Endodermal cell (in vitro differentiated cells): ENCODE measurements around the gene INPP4B. TPM values are rescaled to one million over a fixed set of nuclear protein-coding genes. Genes with fewer than 3 reads are reported as not detected.

Experiments used
- DNase-seq: peaks from one replicate; pipeline ENCODE4 v3.0.0-alpha.2; 2017
- H3K27ac ChIP-seq: 2 replicates; pipeline ENCODE4 v1.5.1; 2013; ENCODE audit warnings: mild to moderate bottlenecking, low read depth, low read length, moderate library complexity
- H3K27me3 ChIP-seq: 2 replicates; pipeline ENCODE4 v1.6.1; 2013; ENCODE audit warnings: mild to moderate bottlenecking, low read length, moderate library complexity; ENCODE audit not compliant: insufficient read depth, control insufficient read depth, poor library complexity, severe bottlenecking
- H3K36me3 ChIP-seq: 2 replicates; pipeline ENCODE4 v1.7.0; 2013; ENCODE audit warnings: mild to moderate bottlenecking, low read length, moderate library complexity; ENCODE audit not compliant: control insufficient read depth, insufficient read depth
- H3K4me1 ChIP-seq: one replicate; pipeline ENCODE4 v1.7.0; 2013; ENCODE audit warnings: low read length; ENCODE audit not compliant: control insufficient read depth, insufficient read depth
- H3K4me3 ChIP-seq: 2 replicates; pipeline ENCODE4 v1.5.1; 2013; ENCODE audit warnings: mild to moderate bottlenecking, low read length, moderate library complexity
- H3K9ac ChIP-seq: 2 replicates; pipeline ENCODE4 v1.6.1; 2013; ENCODE audit warnings: mild to moderate bottlenecking, low read length, moderate library complexity; ENCODE audit not compliant: poor library complexity, severe bottlenecking; ENCODE audit errors: extremely low read depth
- H3K9me3 ChIP-seq: 2 replicates; pipeline ENCODE4 v1.6.1; 2013; ENCODE audit warnings: mild to moderate bottlenecking, low read length, moderate library complexity; ENCODE audit not compliant: control insufficient read depth
- H3K27ac Mint-ChIP-seq: 2 replicates; pipeline ENCODE4 v1.8.0; 2020; ENCODE audit warnings: mixed read lengths
- H3K27me3 Mint-ChIP-seq: 2 replicates; pipeline ENCODE4 v1.8.0; 2021; ENCODE audit warnings: mild to moderate bottlenecking, mixed read lengths; ENCODE audit not compliant: insufficient read depth
- H3K36me3 Mint-ChIP-seq: 2 replicates; pipeline ENCODE4 v1.8.0; 2020; ENCODE audit warnings: low read depth, mixed read lengths
- H3K4me1 Mint-ChIP-seq: 2 replicates; pipeline ENCODE4 v1.8.0; 2020; ENCODE audit warnings: mixed read lengths
- H3K4me3 Mint-ChIP-seq: 2 replicates; pipeline ENCODE4 v1.8.0; 2020; ENCODE audit warnings: mild to moderate bottlenecking, moderate library complexity, mixed read lengths
- H3K9me3 Mint-ChIP-seq: 2 replicates; pipeline ENCODE4 v1.8.0; 2020; ENCODE audit warnings: mild to moderate bottlenecking, mixed read lengths
- CTCF ChIP-seq: fragments of 200-600 bp; sonication (generic); conservative IDR thresholded peaks from 2 replicates; pipeline ENCODE4 v1.5.0; 2021; ENCODE audit warnings: antibody characterized with exemption, mild to moderate bottlenecking
- WGBS, 2 experiments: methylation state at CpG; one replicate each; pipeline versions ENCODE4 v1.1.5 to v1.1.7; 2013; ENCODE audit warnings: missing lambda C conversion rate in 2 of 2, mixed read lengths in 1 of 2; ENCODE audit not compliant: insufficient coverage in 1 of 2, insufficient read length in 1 of 2; 5-methylcytosine and 5-hydroxymethylcytosine counted together
- total RNA-seq, 2 donors: library from RNA; stranded (reverse); fragmentation: NEBNext Ultra II Directional in 1 of 2; extraction: Animal tissue kit (Norgen Biotek cat#: 25700) in 1 of 2; gene quantifications; 2 replicates in 1 of 2; 3 replicates in 1 of 2; pipeline ENCODE4 v1.2.1, GENCODE V29; 2021

INPP4B gene
- total RNA-seq, 2 donors from 2014 or later: 0.64 to 0.66 TPM

- Mint-ChIP-seq H3K36me3 (no peaks in the 10 kb centered on the region), H3K27ac (no peak overlapping the region), H3K4me3 (no peak overlapping the region), H3K4me1 (peaks cover 5% of the 10 kb centered on the region), H3K9me3 (peaks cover 6% of the 10 kb centered on the region), H3K27me3 (no peaks in the 10 kb centered on the region)
- Histone ChIP-seq H3K9ac (no peak overlapping the region), H3K4me1 (no peaks in the 10 kb centered on the region), H3K4me3 (no peak overlapping the region), H3K27ac (no peak overlapping the region), H3K9me3 (peaks cover 12% of the 10 kb centered on the region), H3K36me3 (no peaks in the 10 kb centered on the region), H3K27me3 (no peaks in the 10 kb centered on the region)
- no peak for TF ChIP-seq CTCF
- DNase-seq: no peak
- WGBS, 2 experiments: 90 to 100% methylated on average over 3 to 4 of the region's 4 CpGs
Measured at GRCh38 chr4:142331132-142331531, 515.0 kb downstream of the INPP4B start.

- Mint-ChIP-seq H3K4me1 (peaks cover 3% of the 10 kb centered on the region), H3K9me3 (no peaks in the 10 kb centered on the region), H3K4me3 (no peak overlapping the region), H3K27me3 (no peaks in the 10 kb centered on the region), H3K36me3 (no peaks in the 10 kb centered on the region), H3K27ac (no peak overlapping the region)
- Histone ChIP-seq H3K9me3 (peaks cover 3% of the 10 kb centered on the region), H3K4me3 (no peak overlapping the region), H3K27ac (no peak overlapping the region), H3K9ac (no peak overlapping the region), H3K4me1 (no peaks in the 10 kb centered on the region), H3K27me3 (no peaks in the 10 kb centered on the region), H3K36me3 (no peaks in the 10 kb centered on the region)
- WGBS, 2 experiments: 96 to 98% methylated on average over 5 of the region's 5 CpGs
- no peak for TF ChIP-seq CTCF
- no peak for DNase-seq
Measured at GRCh38 chr4:142330311-142330710, 515.8 kb downstream of the INPP4B start.

DNA sequence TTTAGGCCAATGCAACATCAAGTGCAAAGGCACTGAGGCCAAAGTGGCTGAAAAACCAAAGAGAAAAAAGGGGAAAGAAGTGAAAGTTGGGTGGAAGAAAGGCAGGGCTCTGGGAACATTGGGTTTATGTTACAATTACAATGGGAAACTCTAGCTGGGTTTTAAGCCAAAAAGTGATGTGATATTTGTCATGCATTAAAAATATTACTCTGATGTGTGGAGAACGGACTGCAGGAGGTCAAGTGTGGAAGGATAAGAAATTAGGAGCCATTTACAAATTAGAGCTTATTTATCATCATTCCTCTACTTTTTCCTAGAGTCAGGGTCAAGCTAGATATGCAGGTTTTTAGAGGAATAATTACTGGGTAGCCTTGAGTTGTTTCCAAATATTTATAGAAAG is 516.8 kb downstream of the INPP4B start:
- H3K36me3 Mint-ChIP-seq: no peaks in the 10 kb centered on the region
- Histone ChIP-seq H3K9me3 (no peaks in the 10 kb centered on the region), H3K27me3 (no peaks in the 10 kb centered on the region), H3K4me3 (no peak overlapping the region), H3K9ac (no peak overlapping the region), H3K36me3 (no peaks in the 10 kb centered on the region), H3K27ac (no peak overlapping the region), H3K4me1 (no peaks in the 10 kb centered on the region)
- no peaks in the 10 kb centered on the region for H3K27me3 Mint-ChIP-seq
- no peaks in the 10 kb centered on the region for H3K9me3 Mint-ChIP-seq
- H3K27ac Mint-ChIP-seq: no peak overlapping the region
- 100% methylated on average over 1 of the region's 1 CpG; no CpG with 5 or more reads in 1 of the 2 experiments for WGBS, 2 experiments
- no peak for DNase-seq
- peaks cover 2% of the 10 kb centered on the region for H3K4me1 Mint-ChIP-seq
- no peak for TF ChIP-seq CTCF
- H3K4me3 Mint-ChIP-seq: no peak overlapping the region
